ENCODE measurements around the gene AKR1A1. TPM values are rescaled to one million over a fixed set of nuclear protein-coding genes. Genes with fewer than 3 reads are reported as not detected.

Gene AKR1A1
- total and polyA plus RNA-seq, 2 donors (not counting 3 experiments of a cell fraction or from before 2014, with no cell fraction given): 172 to 227 TPM

GRCh38 chr1:45508295-45509151 lies 42.1 kb upstream of the AKR1A1 start:
- CTCF ChIA-PET: interaction anchor here (1.0 to 6.0 kb wide), 2 partner anchors 59 to 495 kb away, joined by 3 to 148 read pairs; no protein-coding TSS in a partner anchor
- Histone ChIP-seq H3K9me3 (replicated peaks; ENCODE audit: control insufficient read depth, insufficient read depth, low read length) (no peaks in the 10 kb centered on the region), H3K4me1 (ENCODE audit: control insufficient read depth, extremely low read depth, insufficient read depth, low read length) (no peaks in the 10 kb centered on the region), H4K20me1 (replicated peaks; ENCODE audit: control insufficient read depth, extremely low read depth, insufficient read depth, low read length) (no peaks in the 10 kb centered on the region), H3K36me3 (ENCODE audit: control insufficient read depth in 2 of 2, extremely low read depth in 1 of 2, insufficient read depth in 2 of 2, low read length in 2 of 2) (peaks cover 26 to 28% of the 10 kb centered on the region in 2 experiments), H3K4me2 (ENCODE audit: insufficient read depth, low read length) (no peak overlapping the region), H2AFZ (ENCODE audit: low read depth, low read length) (no peak overlapping the region), H3K27ac (ENCODE audit: insufficient read depth, low read depth, low read length) (no peak overlapping the region), H3K79me2 (ENCODE audit: control insufficient read depth, insufficient read depth, low read length) (no peaks in the 10 kb centered on the region), H3K27me3 (ENCODE audit: control insufficient read depth in 2 of 2, insufficient read depth in 2 of 2, low read length in 2 of 2) (no peaks in the 10 kb centered on the region), H3K9me1 (replicated peaks; ENCODE audit: control insufficient read depth, extremely low read depth, insufficient read depth, low read length) (no peaks in the 10 kb centered on the region), H3K4me3 (replicated peaks in 1 of 3; ENCODE audit: insufficient read depth in 1 of 3, low read depth in 1 of 3, low read length in 3 of 3) (no peak overlapping the region), H3K9ac (replicated peaks; ENCODE audit: extremely low read depth, insufficient read depth, low read length) (no peak overlapping the region)
- TF ChIP-seq GATA2 (IDR thresholded peaks at IDR 0.05; ENCODE audit: insufficient read depth, insufficient read length, low read depth, low read length) (no peak), EZH2 (IDR thresholded peaks at IDR 0.05; ENCODE audit: borderline replicate concordance, low read depth, low read length, severe bottlenecking) (no peak), CTCF (IDR thresholded peaks at IDR 0.05; ENCODE audit: extremely low read depth in 1 of 2, insufficient read depth in 1 of 2, low read depth in 1 of 2, low read length in 2 of 2) (peak in 1 of 2 donors; percentile 10), POLR2A (IDR thresholded peaks at IDR 0.05; ENCODE audit: low read depth, low read length) (peak; percentile 31), MAX (IDR thresholded peaks at IDR 0.05; ENCODE audit: insufficient read depth, insufficient read length) (no peak), POLR2AphosphoS5 (IDR thresholded peaks at IDR 0.05; ENCODE audit: insufficient read depth, low read depth, low read length) (peak; percentile 55), MYC (IDR thresholded peaks at IDR 0.05; ENCODE audit: low read depth, low read length) (no peak), FOS (IDR thresholded peaks at IDR 0.05; ENCODE audit: borderline replicate concordance, insufficient read depth, low read length) (no peak)
- BruUV-seq (replicated peaks): no TSS peak
- DNase-seq (ENCODE audit: low read depth, low spot score) (no peak), FAIRE-seq (no peak)
- dilution Hi-C loops (cut with MboI; ENCODE audit: extremely low pct_ligation_motif_present, low sequenced_read_pairs): no loop called here
- POLR2A ChIA-PET: interaction anchor here (0.6 to 1.4 kb wide), 3 partner anchors 9 to 19 kb away, joined by 3 to 8 read pairs (median 4); partner anchors contain the start of genes CCDC163, MMACHC and PRDX1
- intact Hi-C loops (cut with micrococcal nuclease): no loop called here

Data from endothelial cell of umbilical vein (primary cell).